SK-N-MC (cell line): ENCODE results near the gene TIMP2.
"Not testable (repeated sequence)": the region's sequence is repeated elsewhere in the genome, so short reads cannot be mapped to it uniquely, and the experiment has no call there.

Experiments
- DNase-seq: peaks from one replicate; pipeline ENCODE4 v3.0.0-alpha.2; 2011; ENCODE audit warnings: low read depth, low spot score
- H3K27ac ChIP-seq: fragments of 200-600 bp; sonication (generic); 2 replicates; pipeline ENCODE4 v1.5.1; 2016; ENCODE audit warnings: mixed run types
- H3K36me3 ChIP-seq: fragments of 200-600 bp; sonication (generic); 2 replicates; pipeline ENCODE4 v1.6.1; 2017; ENCODE audit warnings: antibody characterized with exemption, low read length, mixed read lengths; ENCODE audit not compliant: insufficient read depth
- H3K4me3 ChIP-seq: fragments of 200-600 bp; sonication (generic); 2 replicates; pipeline ENCODE4 v1.5.1; 2016
- H3K9ac ChIP-seq: fragments of 200-600 bp; sonication (generic); 2 replicates; pipeline ENCODE4 v1.8.0; 2017; ENCODE audit warnings: mixed run types, mixed read lengths; ENCODE audit not compliant: insufficient read length
- H3K9me3 ChIP-seq: fragments of 200-600 bp; sonication (generic); 2 replicates; pipeline ENCODE4 v1.6.1; 2017; ENCODE audit warnings: low read depth, mild to moderate bottlenecking, antibody characterized with exemption, low read length, moderate library complexity, mixed read lengths
- EZH2 ChIP-seq: fragments of 200-600 bp; sonication (generic); IDR thresholded peaks from one replicate; pipeline ENCODE4 v1.6.1; 2017; ENCODE audit warnings: antibody characterized with exemption
- FOXP2 ChIP-seq: optimal IDR thresholded peaks from 2 replicates; pipeline ENCODE3; 2011; ENCODE audit warnings: mild to moderate bottlenecking, moderate library complexity; ENCODE audit not compliant: insufficient read depth; ENCODE audit errors: extremely low read length, control extremely low read depth
- POLR2AphosphoS5 ChIP-seq: IDR thresholded peaks from 2 replicates; pipeline ENCODE4 v1.6.1; 2012; ENCODE audit warnings: mild to moderate bottlenecking, low read depth, low read length, borderline replicate concordance

TIMP2 gene

GRCh38 chr17:78947235-78948149 lies 22.3 kb upstream of the TIMP2 start:
- H3K9ac ChIP-seq = no peak overlapping the region
- TF ChIP-seq POLR2AphosphoS5 = no peak
- TF ChIP-seq EZH2 = no peak
- TF ChIP-seq FOXP2 = no peak
- no peaks in the 10 kb centered on the region for H3K9me3 ChIP-seq
- DNase-seq = no peak
- no peak overlapping the region for H3K27ac ChIP-seq
- no peak overlapping the region for H3K4me3 ChIP-seq
- no peaks in the 10 kb centered on the region for H3K36me3 ChIP-seq

DNA sequence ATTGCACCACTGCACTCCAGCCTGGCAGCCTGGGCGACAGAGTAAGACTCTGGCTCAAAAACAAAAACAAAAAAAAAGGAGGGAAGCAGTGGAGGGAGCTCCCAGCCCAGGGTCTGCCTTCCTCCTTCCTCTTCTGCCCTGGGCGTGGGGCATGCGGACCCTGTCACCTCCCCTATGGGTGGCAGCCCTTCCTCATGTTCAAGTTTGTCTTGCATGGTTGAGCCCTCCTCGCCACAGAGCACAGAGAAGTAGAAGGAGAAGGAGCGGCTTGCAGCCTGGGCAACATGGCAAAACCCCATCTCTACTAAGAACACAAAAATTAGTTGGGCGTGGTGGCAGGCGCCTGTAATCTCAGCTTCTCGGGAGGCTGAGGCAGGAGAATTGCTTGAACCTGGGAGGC lies 21.4 kb upstream of the TIMP2 start:
- no peaks in the 10 kb centered on the region for H3K9me3 ChIP-seq
- no peak for TF ChIP-seq EZH2
- no peak for TF ChIP-seq FOXP2
- no peak for TF ChIP-seq POLR2AphosphoS5
- H3K27ac ChIP-seq = no peak overlapping the region
- no peak for DNase-seq
- no peak overlapping the region for H3K4me3 ChIP-seq
- H3K36me3 ChIP-seq = no peaks in the 10 kb centered on the region
- H3K9ac ChIP-seq = no peak overlapping the region

DNA sequence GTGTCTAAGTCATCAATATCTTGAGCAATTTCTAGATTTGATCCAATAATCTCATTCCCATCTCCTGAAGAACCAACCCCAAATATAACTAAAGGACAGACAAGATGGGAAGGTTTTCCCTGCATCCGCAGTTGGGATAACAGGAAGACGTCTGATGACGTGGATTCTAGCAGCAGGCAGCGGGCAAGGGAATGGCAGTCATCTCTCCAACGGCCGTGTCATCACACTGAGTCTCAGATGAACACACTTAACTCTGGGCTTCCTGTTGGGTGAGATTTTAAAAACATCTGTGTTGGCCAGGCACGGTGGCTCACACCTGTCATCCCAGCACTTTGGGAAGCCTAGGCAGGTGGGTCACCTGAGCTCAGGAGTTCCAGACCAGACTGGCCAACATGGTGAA lies 20.9 kb upstream of the TIMP2 start:
- no peak overlapping the region for H3K4me3 ChIP-seq
- H3K9me3 ChIP-seq = no peaks in the 10 kb centered on the region
- no peak overlapping the region for H3K27ac ChIP-seq
- no peaks in the 10 kb centered on the region for H3K36me3 ChIP-seq
- no peak for TF ChIP-seq POLR2AphosphoS5
- no peak for TF ChIP-seq EZH2
- TF ChIP-seq FOXP2 = no peak
- H3K9ac ChIP-seq = no peak overlapping the region
- no peak for DNase-seq

DNA sequence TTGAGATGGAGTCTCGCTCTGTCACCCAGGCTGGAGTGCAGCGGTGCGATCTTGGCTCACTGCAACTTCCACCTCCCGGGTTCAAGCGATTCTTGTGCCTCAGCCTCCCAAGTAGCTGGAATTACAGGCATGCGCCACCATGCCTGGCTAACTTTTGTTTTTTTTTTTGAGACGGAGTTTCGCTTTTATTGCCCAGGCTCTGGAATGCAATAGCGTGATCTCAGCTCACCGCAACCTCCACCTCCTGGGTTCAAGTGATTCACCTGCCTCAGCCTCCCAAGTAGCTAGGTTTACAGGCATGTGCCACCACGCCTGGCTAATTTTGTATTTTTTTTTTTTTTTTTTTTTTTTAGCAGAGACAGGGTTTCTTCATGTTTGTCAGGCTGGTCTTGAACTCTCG lies 20.3 kb upstream of the TIMP2 start:
- not testable (repeated sequence) for H3K4me3 ChIP-seq, H3K27ac ChIP-seq, H3K9ac ChIP-seq, H3K9me3 ChIP-seq, DNase-seq, H3K36me3 ChIP-seq

DNA sequence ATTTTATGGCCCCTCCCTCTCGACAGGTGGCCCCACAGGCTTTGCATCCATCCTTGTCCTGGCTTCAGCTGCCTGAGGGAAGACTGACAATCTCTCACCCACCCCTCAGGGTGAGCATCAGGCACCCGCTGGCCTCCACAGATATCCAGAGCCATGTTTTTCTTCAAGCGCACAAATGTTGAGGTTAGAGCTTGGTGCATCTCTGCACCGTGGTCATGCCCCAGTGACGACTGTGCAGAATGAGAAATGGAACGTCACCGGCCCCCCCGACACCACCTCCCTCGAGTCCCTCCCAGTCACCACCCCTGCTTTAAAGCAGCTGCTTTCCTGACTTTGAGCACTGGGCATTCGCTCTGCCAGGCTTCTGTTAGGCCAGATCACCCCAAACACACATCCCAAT lies 19.8 kb upstream of the TIMP2 start:
- no peak overlapping the region for H3K4me3 ChIP-seq
- no peak overlapping the region for H3K27ac ChIP-seq
- no peaks in the 10 kb centered on the region for H3K36me3 ChIP-seq
- no peak for DNase-seq
- no peak overlapping the region for H3K9ac ChIP-seq
- no peak for TF ChIP-seq POLR2AphosphoS5
- TF ChIP-seq FOXP2 = no peak
- TF ChIP-seq EZH2 = no peak
- H3K9me3 ChIP-seq = no peaks in the 10 kb centered on the region

DNA sequence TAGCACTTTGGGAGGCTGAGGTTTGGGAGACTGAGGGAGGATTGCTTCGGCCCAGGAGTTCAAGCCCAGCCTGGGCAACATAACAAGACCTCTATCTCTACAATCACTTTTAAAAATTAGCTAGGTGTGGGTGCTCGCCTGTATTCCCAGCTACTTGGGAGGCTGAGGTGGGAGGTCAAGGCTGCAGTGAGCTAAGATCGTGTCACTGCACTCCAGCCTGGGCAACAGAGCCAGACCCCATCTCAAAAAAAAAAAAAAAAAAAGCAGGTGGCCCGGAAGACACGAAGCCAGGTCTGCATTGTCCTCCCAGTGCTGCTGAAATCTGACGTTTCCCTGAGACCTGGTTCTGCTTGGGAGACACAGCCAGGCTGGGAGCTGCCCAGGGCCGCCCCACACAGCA lies 18.8 kb upstream of the TIMP2 start:
- Histone ChIP-seq H3K27ac (no peak overlapping the region), H3K9ac (no peak overlapping the region), H3K9me3 (no peaks in the 10 kb centered on the region), H3K4me3 (no peak overlapping the region), H3K36me3 (no peaks in the 10 kb centered on the region)
- no peak for TF ChIP-seq FOXP2
- no peak for TF ChIP-seq POLR2AphosphoS5
- no peak for TF ChIP-seq EZH2
- DNase-seq = no peak

GRCh38 chr17:78940708-78941107 lies 15.5 kb upstream of the TIMP2 start:
- H3K4me3 ChIP-seq = no peak overlapping the region
- H3K9ac ChIP-seq = no peak overlapping the region
- H3K27ac ChIP-seq = no peak overlapping the region
- no peaks in the 10 kb centered on the region for H3K9me3 ChIP-seq
- H3K36me3 ChIP-seq = no peaks in the 10 kb centered on the region
- no peak for TF ChIP-seq FOXP2
- TF ChIP-seq EZH2 = no peak
- TF ChIP-seq POLR2AphosphoS5 = no peak
- no peak for DNase-seq

DNA sequence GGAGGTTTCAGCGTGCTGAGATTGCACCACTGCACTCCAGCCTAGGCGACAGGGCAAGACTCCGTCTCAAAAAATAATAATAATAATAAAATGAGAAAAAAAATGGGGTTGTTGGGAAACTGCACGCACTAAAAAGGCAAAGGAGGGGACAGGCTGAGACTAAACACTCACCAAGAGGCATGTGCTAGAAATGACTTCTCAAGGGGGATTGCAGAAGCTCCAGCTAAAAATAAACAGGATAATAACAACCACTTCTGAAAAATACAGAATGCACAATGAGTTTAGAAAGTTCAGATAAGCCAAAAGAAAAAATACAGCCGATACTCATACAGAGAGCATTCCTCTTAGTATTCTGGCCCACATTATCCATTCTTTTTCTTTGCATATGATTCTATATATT lies 15.1 kb upstream of the TIMP2 start:
- Histone ChIP-seq H3K4me3 (no peak overlapping the region), H3K27ac (no peak overlapping the region), H3K9me3 (no peaks in the 10 kb centered on the region), H3K36me3 (no peaks in the 10 kb centered on the region), H3K9ac (no peak overlapping the region)
- TF ChIP-seq POLR2AphosphoS5 (no peak), FOXP2 (no peak), EZH2 (no peak)
- no peak for DNase-seq

DNA sequence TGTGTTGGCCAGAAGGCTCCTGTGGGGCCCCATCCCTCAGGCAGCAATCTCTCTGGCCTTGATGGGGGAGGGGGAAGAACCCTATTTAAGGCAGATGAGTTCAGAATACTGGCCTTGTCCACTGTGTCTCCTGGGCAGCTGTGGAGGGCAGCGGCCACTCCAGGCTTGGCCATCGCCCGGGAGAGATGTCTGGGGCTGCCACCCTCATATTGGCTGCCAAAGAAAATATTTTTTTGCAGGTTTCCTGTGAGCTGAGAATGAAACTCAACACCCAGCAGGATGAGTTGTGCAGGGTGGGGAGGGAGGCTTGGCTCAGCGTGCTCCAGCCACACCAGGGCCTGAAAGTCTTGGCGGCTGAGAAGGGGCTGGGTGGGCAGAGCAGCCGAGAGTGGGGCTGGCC lies 14.4 kb upstream of the TIMP2 start:
- Histone ChIP-seq H3K36me3 (no peaks in the 10 kb centered on the region), H3K27ac (no peak overlapping the region), H3K9me3 (no peaks in the 10 kb centered on the region), H3K9ac (no peak overlapping the region), H3K4me3 (no peak overlapping the region)
- TF ChIP-seq POLR2AphosphoS5 (no peak), EZH2 (no peak), FOXP2 (no peak)
- no peak for DNase-seq
